Upper lobe of left lung (tissue), 6 donors: ENCODE measurements around the gene CYB561D1. TPM values are rescaled to one million over a fixed set of nuclear protein-coding genes. Genes with fewer than 3 reads are reported as not detected.

Experiments
- ATAC-seq, 2 donors: fragments of 200-7000 bp; cut with Tn5 transposase; one replicate each; pipeline ENCODE4 v1.9.1; 2022; ENCODE audit warnings: mild to moderate bottlenecking in 2 of 2, moderate library complexity in 2 of 2; ENCODE audit not compliant: low FRiP score in 2 of 2
- DNase-seq, 2 donors: peaks; one replicate each; pipeline ENCODE4 v3.0.0-alpha.2; 2019 to 2020
- H3K27ac ChIP-seq, 4 donors: fragments of 200-600 bp; sonication (generic); one replicate each; pipeline ENCODE4 v1.5.1; 2016 to 2019
- H3K27me3 ChIP-seq, 4 donors: fragments of 200-600 bp; sonication (generic); one replicate each; pipeline ENCODE4 v1.5.1; 2017 to 2019
- H3K36me3 ChIP-seq, 4 donors: fragments of 200-600 bp; sonication (generic); one replicate each; pipeline ENCODE4 v1.5.1; 2016 to 2019
- H3K4me1 ChIP-seq, 4 donors: fragments of 200-600 bp; sonication (generic); one replicate each; pipeline ENCODE4 v1.5.1; 2018 to 2019
- H3K4me3 ChIP-seq, 4 donors: fragments of 200-600 bp; sonication (generic); one replicate each; pipeline ENCODE4 v1.5.1; 2017 to 2019; ENCODE audit warnings: mild to moderate bottlenecking in 2 of 4, moderate library complexity in 1 of 4
- H3K9me3 ChIP-seq, 4 donors: fragments of 200-600 bp; sonication (generic); one replicate each; pipeline ENCODE4 v1.5.1; 2018 to 2019
- EP300 ChIP-seq, 4 donors: sonication (generic); formaldehyde crosslinking; IDR thresholded peaks; one replicate each; pipeline ENCODE4 v1.5.1; 2017; ENCODE audit warnings: antibody characterized with exemption in 4 of 4, control low read depth in 2 of 4
- POLR2A ChIP-seq, 4 donors: fragments of 450-650 bp; IDR thresholded peaks; one replicate each; pipeline ENCODE4 v1.5.1; 2016 to 2017; ENCODE audit warnings: antibody characterized with exemption in 4 of 4, mild to moderate bottlenecking in 2 of 4
- POLR2AphosphoS5 ChIP-seq, 2 donors: sonication (generic); formaldehyde crosslinking; IDR thresholded peaks; one replicate each; pipeline ENCODE4 v1.5.1; 2017; ENCODE audit warnings: antibody characterized with exemption in 2 of 2
- WGBS, 2 donors: methylation state at CpG; one replicate each; pipeline ENCODE4 v1.1.5; 2017 to 2018; 5-methylcytosine and 5-hydroxymethylcytosine counted together
- total RNA-seq, 6 donors: library from RNA; depleted of rRNA in 4 of 6; stranded (reverse); fragments of >200 nt in 4 of 6; gene quantifications; one replicate each; pipeline versions ENCODE4 v1.1.0 to v1.2.1, GENCODE V29; 2016 to 2021
- TF ChIP-seq, protein P1 (sequence below), 6 experiments: fragments of 450-650 bp in 4 of 6; fragments of 200-600 bp in 2 of 6; sonication (generic) in 2 of 6; IDR thresholded peaks; one replicate each; pipeline ENCODE4 v1.5.1; 2016 to 2019; ENCODE audit warnings: antibody characterized with exemption in 6 of 6
- donor health status: DM: no; HTN: no; CAD: no; lungs with moderate emphysema.
- donor health status: DM: no; HTN: yes; CAD: no; lungs with severe emphysema.

The CYB561D1 gene
- total RNA-seq, 6 donors from 2014 or later, result 4.2 to 16.4 (median 9.9) TPM

DNA sequence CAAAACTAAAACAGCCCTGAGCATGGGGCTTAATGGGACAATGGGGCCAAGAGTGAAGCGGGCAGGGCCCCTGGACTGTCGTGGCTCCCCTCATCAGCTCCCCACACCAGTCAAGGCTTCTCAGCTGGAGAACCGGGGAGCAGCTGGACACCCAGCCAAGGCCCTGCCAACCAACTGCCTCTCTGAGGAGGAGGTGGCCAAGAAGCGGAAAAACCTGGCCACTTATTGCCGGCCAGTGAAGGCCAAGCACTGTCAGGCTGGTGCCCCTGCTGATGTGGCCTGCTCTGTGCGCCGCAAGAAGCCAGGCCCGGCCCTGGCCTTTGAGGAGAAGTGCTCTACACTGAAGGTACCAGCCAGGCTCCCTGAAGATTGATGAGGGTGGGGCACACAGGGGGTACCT lies 2.5 kb upstream of the CYB561D1 start:
- H3K9me3 ChIP-seq, result no peaks in the 10 kb centered on the region
- H3K4me3 ChIP-seq, result no peak overlapping the region
- H3K27ac ChIP-seq, result no peak overlapping the region
- H3K4me1 ChIP-seq, result peaks cover 15 to 24% (median 18%) of the 10 kb centered on the region in 4 donors
- ATAC-seq, result no peak
- TF ChIP-seq POLR2AphosphoS5 (IDR thresholded peaks at IDR 0.05), result no peak
- no peak for TF ChIP-seq POLR2A (IDR thresholded peaks at IDR 0.05)
- TF ChIP-seq EP300 (IDR thresholded peaks at IDR 0.05), result no peak
- TF ChIP-seq, protein P1, sequence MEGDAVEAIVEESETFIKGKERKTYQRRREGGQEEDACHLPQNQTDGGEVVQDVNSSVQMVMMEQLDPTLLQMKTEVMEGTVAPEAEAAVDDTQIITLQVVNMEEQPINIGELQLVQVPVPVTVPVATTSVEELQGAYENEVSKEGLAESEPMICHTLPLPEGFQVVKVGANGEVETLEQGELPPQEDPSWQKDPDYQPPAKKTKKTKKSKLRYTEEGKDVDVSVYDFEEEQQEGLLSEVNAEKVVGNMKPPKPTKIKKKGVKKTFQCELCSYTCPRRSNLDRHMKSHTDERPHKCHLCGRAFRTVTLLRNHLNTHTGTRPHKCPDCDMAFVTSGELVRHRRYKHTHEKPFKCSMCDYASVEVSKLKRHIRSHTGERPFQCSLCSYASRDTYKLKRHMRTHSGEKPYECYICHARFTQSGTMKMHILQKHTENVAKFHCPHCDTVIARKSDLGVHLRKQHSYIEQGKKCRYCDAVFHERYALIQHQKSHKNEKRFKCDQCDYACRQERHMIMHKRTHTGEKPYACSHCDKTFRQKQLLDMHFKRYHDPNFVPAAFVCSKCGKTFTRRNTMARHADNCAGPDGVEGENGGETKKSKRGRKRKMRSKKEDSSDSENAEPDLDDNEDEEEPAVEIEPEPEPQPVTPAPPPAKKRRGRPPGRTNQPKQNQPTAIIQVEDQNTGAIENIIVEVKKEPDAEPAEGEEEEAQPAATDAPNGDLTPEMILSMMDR (IDR thresholded peaks at IDR 0.05), result no peak
- 89 to 96% methylated on average over 5 to 6 of the region's 8 CpGs for WGBS, 2 donors
- DNase-seq, result peak in 1 of 2 donors; percentile 37
- H3K27me3 ChIP-seq, result peaks cover 0 to 3% (median 0%) of the 10 kb centered on the region in 4 donors
- H3K36me3 ChIP-seq, result peaks cover 0 to 26% (median 13%) of the 10 kb centered on the region in 4 donors

DNA sequence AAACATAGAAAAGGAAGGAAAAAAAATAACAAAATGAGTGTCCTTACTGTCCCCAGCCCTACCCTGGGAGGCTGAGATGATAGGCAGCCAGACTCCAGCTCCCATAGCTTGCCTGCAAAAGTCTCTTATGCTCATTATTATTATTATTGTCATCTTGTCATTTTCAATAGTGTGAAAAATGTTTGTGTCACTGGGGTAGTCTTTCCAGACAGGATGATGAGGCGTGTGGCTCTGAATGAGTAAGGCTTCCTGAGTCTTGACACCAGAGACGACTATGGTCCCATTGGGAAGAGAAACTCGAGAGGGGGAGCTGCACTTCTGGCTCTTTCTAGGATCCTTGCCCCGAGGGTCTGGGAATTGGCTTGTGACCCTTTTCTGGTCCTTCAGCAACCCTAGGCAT lies 1.1 kb upstream of the CYB561D1 start:
- 68 to 73% methylated on average over 4 of the region's 4 CpGs for WGBS, 2 donors

DNA sequence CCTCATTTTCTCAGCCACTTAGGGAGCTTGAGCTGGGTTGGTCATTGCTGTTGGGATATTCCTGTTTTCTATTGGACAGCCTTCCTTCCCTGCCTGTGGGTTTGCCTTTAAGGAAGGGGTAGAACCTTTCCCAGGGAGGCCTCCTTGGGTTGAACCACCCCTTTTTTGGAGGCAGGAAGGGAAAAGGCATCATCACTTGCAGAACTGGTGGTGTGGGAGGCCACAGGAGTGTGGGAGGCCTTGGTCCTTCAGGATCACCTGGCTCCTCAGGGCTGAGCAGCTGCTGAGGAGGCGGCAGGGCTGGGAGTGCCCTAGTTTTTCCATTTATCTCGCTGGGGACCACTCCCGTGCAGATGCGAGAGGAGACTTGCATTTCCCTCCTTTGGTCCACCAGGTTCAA lies 667 bp upstream of the CYB561D1 start:
- ATAC-seq, result no peak
- peak overlapping the region in 1 of 4 donors; percentile 99 for H3K4me3 ChIP-seq
- H3K27me3 ChIP-seq, result peaks cover 0 to 3% (median 0%) of the 10 kb centered on the region in 4 donors
- H3K9me3 ChIP-seq, result no peaks in the 10 kb centered on the region
- H3K27ac ChIP-seq, result peak overlapping the region; percentile 58 to 91 (median 85)
- peaks cover 0 to 38% (median 24%) of the 10 kb centered on the region in 4 donors for H3K36me3 ChIP-seq
- H3K4me1 ChIP-seq, result peaks cover 18 to 31% (median 18%) of the 10 kb centered on the region in 4 donors
- DNase-seq, result no peak
- 70% methylated on average over 3 of the region's 4 CpGs; no CpG with 5 or more reads in 1 of the 2 donors for WGBS, 2 donors
- TF ChIP-seq POLR2AphosphoS5 (IDR thresholded peaks at IDR 0.05), result no peak
- TF ChIP-seq EP300 (IDR thresholded peaks at IDR 0.05), result no peak
- TF ChIP-seq, protein P1 (IDR thresholded peaks at IDR 0.05), result no peak
- TF ChIP-seq POLR2A (IDR thresholded peaks at IDR 0.05), result no peak

More for the DNA sequence above, 1.1 kb upstream of the CYB561D1 start:
- no peak overlapping the region for H3K27ac ChIP-seq
- peaks cover 15 to 26% (median 18%) of the 10 kb centered on the region in 4 donors for H3K4me1 ChIP-seq
- DNase-seq, result no peak
- no peak for ATAC-seq
- H3K9me3 ChIP-seq, result no peaks in the 10 kb centered on the region
- TF ChIP-seq EP300 (IDR thresholded peaks at IDR 0.05), result no peak
- TF ChIP-seq, protein P1 (IDR thresholded peaks at IDR 0.05), result no peak
- no peak for TF ChIP-seq POLR2AphosphoS5 (IDR thresholded peaks at IDR 0.05)
- TF ChIP-seq POLR2A (IDR thresholded peaks at IDR 0.05), result no peak
- no peak overlapping the region for H3K4me3 ChIP-seq
- H3K27me3 ChIP-seq, result peaks cover 0 to 3% (median 0%) of the 10 kb centered on the region in 4 donors
- peaks cover 0 to 38% (median 21%) of the 10 kb centered on the region in 4 donors for H3K36me3 ChIP-seq

DNA sequence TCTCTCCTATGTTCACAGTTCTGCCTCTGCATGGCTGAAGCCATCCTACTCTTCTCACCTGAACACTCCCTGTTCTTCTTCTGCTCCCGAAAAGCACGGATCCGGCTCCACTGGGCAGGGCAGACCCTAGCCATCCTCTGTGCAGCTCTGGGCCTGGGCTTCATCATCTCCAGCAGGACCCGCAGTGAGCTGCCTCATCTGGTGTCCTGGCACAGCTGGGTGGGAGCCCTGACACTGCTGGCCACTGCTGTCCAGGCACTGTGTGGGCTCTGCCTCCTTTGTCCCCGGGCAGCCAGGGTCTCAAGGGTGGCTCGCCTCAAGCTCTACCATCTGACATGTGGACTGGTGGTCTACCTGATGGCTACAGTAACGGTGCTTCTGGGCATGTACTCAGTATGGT lies 1.8 kb downstream of the CYB561D1 start:
- no peak overlapping the region for H3K4me3 ChIP-seq
- no peak for TF ChIP-seq EP300 (IDR thresholded peaks at IDR 0.05)
- no peak for TF ChIP-seq POLR2AphosphoS5 (IDR thresholded peaks at IDR 0.05)
- TF ChIP-seq, protein P1 (IDR thresholded peaks at IDR 0.05), result no peak
- TF ChIP-seq POLR2A (IDR thresholded peaks at IDR 0.05), result no peak
- peaks cover 0 to 27% (median 20%) of the 10 kb centered on the region in 4 donors for H3K36me3 ChIP-seq
- DNase-seq (peak in 1 of 2 donors; percentile 48), ATAC-seq (no peak)
- 82 to 94% methylated on average over 5 to 7 of the region's 7 CpGs for WGBS, 2 donors
- no peak overlapping the region for H3K27ac ChIP-seq
- peaks cover 26 to 54% (median 30%) of the 10 kb centered on the region in 4 donors for H3K4me1 ChIP-seq
- H3K9me3 ChIP-seq, result no peaks in the 10 kb centered on the region
- H3K27me3 ChIP-seq, result peaks cover 0 to 3% (median 0%) of the 10 kb centered on the region in 4 donors
